ENCODE data around the gene EHMT2. TPM values are rescaled to one million over a fixed set of nuclear protein-coding genes. Genes with fewer than 3 reads are reported as not detected.

The EHMT2 gene
- total RNA-seq, 1 experiment from 2014 or later: 137 TPM

GRCh38 chr6:31889331-31889972 is 8.0 kb downstream of the EHMT2 start:
- peaks cover 81% of the 10 kb centered on the region for H3K36me3 Mint-ChIP-seq
- POLR2A ChIA-PET: no interaction called here
- no peaks in the 10 kb centered on the region for H3K9me3 Mint-ChIP-seq
- CTCF ChIA-PET: interaction anchor here (0.6 to 1.7 kb wide), 11 partner anchors 8 to 195 kb away, joined by 3 to 7 read pairs (median 4); partner anchors contain the start of genes EHMT2, LSM2, NEU1 and SLC44A4
- TF ChIP-seq ATF2 (CRISPR knock-in tag; IDR thresholded peaks at IDR 0.05; ENCODE audit: borderline replicate concordance, low read depth) (no peak), ATF3 (CRISPR knock-in tag; conservative IDR thresholded peaks at IDR 0.05) (no peak), ELF4 (CRISPR knock-in tag; IDR thresholded peaks at IDR 0.05; ENCODE audit: low read depth) (no peak), KAT7 (CRISPR knock-in tag; IDR thresholded peaks at IDR 0.05; ENCODE audit: borderline replicate concordance) (no peak), FOXK1 (CRISPR knock-in tag; IDR thresholded peaks at IDR 0.05) (no peak), SMAD3 (CRISPR knock-in tag; IDR thresholded peaks at IDR 0.05; ENCODE audit: borderline replicate concordance) (no peak), TEAD1 (CRISPR knock-in tag; IDR thresholded peaks at IDR 0.05) (no peak), E2F4 (CRISPR knock-in tag; IDR thresholded peaks at IDR 0.05; ENCODE audit: borderline replicate concordance, low read depth) (no peak), JUN (CRISPR knock-in tag; IDR thresholded peaks at IDR 0.05) (no peak), OVOL2 (CRISPR knock-in tag; IDR thresholded peaks at IDR 0.05; ENCODE audit: borderline replicate concordance) (no peak), FOXP1 (CRISPR knock-in tag; IDR thresholded peaks at IDR 0.05; ENCODE audit: borderline replicate concordance) (no peak), ZNF138 (CRISPR knock-in tag; conservative IDR thresholded peaks at IDR 0.05) (no peak), ZBTB21 (CRISPR knock-in tag; IDR thresholded peaks at IDR 0.05; ENCODE audit: borderline replicate concordance) (no peak), MLX (CRISPR knock-in tag; IDR thresholded peaks at IDR 0.05) (no peak), GRHL2 (CRISPR knock-in tag; IDR thresholded peaks at IDR 0.05; ENCODE audit: insufficient replicate concordance, severe bottlenecking) (no peak), CREB1 (CRISPR knock-in tag; IDR thresholded peaks at IDR 0.05) (no peak), ZNF396 (CRISPR knock-in tag; IDR thresholded peaks at IDR 0.05; ENCODE audit: borderline replicate concordance) (no peak), IRF2 (CRISPR knock-in tag; IDR thresholded peaks at IDR 0.05; ENCODE audit: borderline replicate concordance, low read depth) (no peak)
- no peak for ATAC-seq
- H3K27me3 Mint-ChIP-seq (ENCODE audit: low read depth): no peaks in the 10 kb centered on the region
- H3K4me3 Mint-ChIP-seq: no peak overlapping the region
- no peaks in the 10 kb centered on the region for H3K4me1 Mint-ChIP-seq
- no peak overlapping the region for H3K27ac Mint-ChIP-seq
- no peak for DNase-seq (ENCODE audit: low spot score)

GRCh38 chr6:31888276-31889258 is 8.9 kb downstream of the EHMT2 start:
- Mint-ChIP-seq H3K4me3 (no peak overlapping the region), H3K9me3 (no peaks in the 10 kb centered on the region), H3K27ac (no peak overlapping the region), H3K4me1 (no peaks in the 10 kb centered on the region), H3K27me3 (ENCODE audit: low read depth) (no peaks in the 10 kb centered on the region), H3K36me3 (peaks cover 77% of the 10 kb centered on the region)
- ChIA-PET POLR2A (interaction anchor here (1.0 kb wide), 1 partner anchor 64 kb away, joined by 3 read pairs; no protein-coding TSS in a partner anchor), CTCF (interaction anchor here (0.7 to 1.8 kb wide), 10 partner anchors 9 to 194 kb away, joined by 3 to 7 read pairs (median 4); partner anchors contain the start of genes EHMT2, LSM2, NEU1 and SLC44A4)
- ATAC-seq (peak; percentile 86), DNase-seq (ENCODE audit: low spot score) (peak; percentile 79)
- TF ChIP-seq ATF1 (CRISPR knock-in tag; IDR thresholded peaks at IDR 0.05) (0 out of 2 replicates have a peak, but pooled peaks have one; percentile 30), ZNF532 (CRISPR knock-in tag; IDR thresholded peaks at IDR 0.05; ENCODE audit: borderline replicate concordance) (no peak), CTCF (IDR thresholded peaks at IDR 0.05) (peak; percentile 69), ZNF138 (CRISPR knock-in tag; conservative IDR thresholded peaks at IDR 0.05) (no peak)

Data from WTC11 (cell line).